WTC11 (cell line): ENCODE results near the gene CERS1. TPM values are rescaled to one million over a fixed set of nuclear protein-coding genes. Genes with fewer than 3 reads are reported as not detected.

Experiments
- ATAC-seq: fragments of 200-7000 bp; cut with Tn5 transposase; 2 replicates; pipeline ENCODE4 v1.10.0; 2021; ENCODE audit warnings: mild to moderate bottlenecking, moderate library complexity
- CTCF ChIA-PET: fragments of 300-600 bp; sonication (Branson Sonifier 250); formaldehyde crosslinking; loops from one replicate; lab custom pipeline; 2021; ENCODE audit warnings: antibody characterized with exemption; lab: Charles Lee
- POLR2A ChIA-PET: fragments of 350-600 bp; sonication (Branson Sonifier 250); formaldehyde crosslinking; loops from one replicate; lab custom pipeline; 2021; ENCODE audit warnings: antibody characterized with exemption; lab: Charles Lee
- DNase-seq: peaks from one replicate; pipeline ENCODE4 v3.0.0; 2021; ENCODE audit warnings: low spot score
- H3K27ac Mint-ChIP-seq: 2 replicates; pipeline ENCODE4 v1.8.0; 2021; ENCODE audit warnings: mixed read lengths
- H3K27me3 Mint-ChIP-seq: 2 replicates; pipeline ENCODE4 v1.8.0; 2021; ENCODE audit warnings: low read depth, mild to moderate bottlenecking, moderate library complexity, mixed read lengths
- H3K36me3 Mint-ChIP-seq: 2 replicates; pipeline ENCODE4 v1.8.0; 2021; ENCODE audit warnings: mixed read lengths
- H3K4me1 Mint-ChIP-seq: 2 replicates; pipeline ENCODE4 v1.8.0; 2022; ENCODE audit warnings: mixed read lengths
- H3K4me3 Mint-ChIP-seq: 2 replicates; pipeline ENCODE4 v1.8.0; 2021; ENCODE audit warnings: mild to moderate bottlenecking, moderate library complexity, mixed read lengths
- H3K9me3 Mint-ChIP-seq: 2 replicates; pipeline ENCODE4 v1.8.0; 2021; ENCODE audit warnings: mixed read lengths
- ATF6 ChIP-seq: sonication (generic); formaldehyde crosslinking; IDR thresholded peaks from 2 replicates; pipeline ENCODE4 v1.8.1; 2023; ENCODE audit warnings: mild to moderate bottlenecking, missing genetic modification reagents
- GRHL2 ChIP-seq: fragments of 250-450 bp; sonication (Bioruptor Pico); IDR thresholded peaks from 2 replicates; pipeline ENCODE4 v1.8.0; 2022; ENCODE audit warnings: mild to moderate bottlenecking, moderate library complexity; ENCODE audit not compliant: insufficient replicate concordance, severe bottlenecking
- SP1 ChIP-seq: sonication (generic); formaldehyde crosslinking; conservative IDR thresholded peaks from 2 replicates; pipeline ENCODE4 v1.8.1; 2022; ENCODE audit warnings: missing genetic modification reagents
- TCF7 ChIP-seq: sonication (generic); formaldehyde crosslinking; IDR thresholded peaks from 2 replicates; pipeline ENCODE4 v1.8.0; 2022; ENCODE audit warnings: mild to moderate bottlenecking, low read depth, missing genetic modification reagents, moderate library complexity
- ZNF219 ChIP-seq: sonication (generic); formaldehyde crosslinking; IDR thresholded peaks from 2 replicates; pipeline ENCODE4 v1.8.0; 2023; ENCODE audit warnings: missing genetic modification reagents, mild to moderate bottlenecking, borderline replicate concordance
- ZNF425 ChIP-seq: fragments of 250-450 bp; sonication (Bioruptor Pico); conservative IDR thresholded peaks from 2 replicates; pipeline ENCODE4 v1.9.0; 2021; ENCODE audit warnings: mild to moderate bottlenecking
- total RNA-seq: library from RNA; stranded (reverse); gene quantifications from 3 replicates; pipeline ENCODE4 v1.2.3, GENCODE V29; 2021

Gene CERS1
- total RNA-seq, 1 experiment from 2014 or later: 14.7 TPM

DNA sequence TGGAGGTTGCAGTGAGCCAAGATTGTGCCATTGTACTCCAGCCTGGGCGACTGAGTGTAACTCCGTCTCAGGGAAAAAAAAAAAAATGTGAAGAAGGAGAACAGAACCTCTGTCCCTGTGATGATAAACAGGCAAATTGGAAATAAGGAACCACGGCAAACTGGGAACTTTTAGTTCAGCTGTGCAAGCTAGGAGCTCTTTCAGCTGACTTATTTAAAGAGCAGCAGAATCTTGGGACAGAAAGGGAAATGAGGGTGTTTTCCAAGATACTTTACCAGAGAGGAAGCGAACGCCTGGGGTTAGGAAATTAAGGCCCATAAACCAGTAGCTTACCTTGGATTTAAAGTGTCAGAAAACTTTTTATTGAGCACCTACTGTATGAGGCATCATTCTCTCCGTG is 67.2 kb downstream of the CERS1 start:
- no peak for DNase-seq
- Mint-ChIP-seq H3K27ac (no peak overlapping the region), H3K27me3 (peaks cover 53% of the 10 kb centered on the region), H3K4me3 (no peak overlapping the region), H3K4me1 (peaks cover 9% of the 10 kb centered on the region), H3K36me3 (no peaks in the 10 kb centered on the region; the same call in 1 of the 2 replicates), H3K9me3 (peaks cover 13% of the 10 kb centered on the region)
- ChIA-PET POLR2A (no interaction called here), CTCF (interaction anchor here (0.9 kb wide), 1 partner anchor 57 kb away, joined by 3 read pairs; no protein-coding TSS in a partner anchor)
- ATAC-seq: no peak
- TF ChIP-seq SP1 (CRISPR knock-in tag) (no peak), GRHL2 (CRISPR knock-in tag) (no peak), ZNF219 (CRISPR knock-in tag) (no peak), ATF6 (CRISPR knock-in tag) (no peak), ZNF425 (CRISPR knock-in tag) (no peak), TCF7 (CRISPR knock-in tag) (no peak)

Other genes with a start within 250 kb of the CERS1 start
- 12.3 to 17.0 TPM (median 16.3 TPM) in 3 replicates for gene CRTC1, start 212.5 kb downstream of the CERS1 start, total RNA-seq
- 0.13 to 0.18 TPM (median 0.16 TPM) in 3 replicates for gene COMP, start 104.9 kb downstream of the CERS1 start, total RNA-seq
- 77.3 to 82.5 TPM (median 81.9 TPM) in 3 replicates for gene UPF1, start 64.2 kb downstream of the CERS1 start, total RNA-seq
- 224 to 240 TPM (median 228 TPM) in 3 replicates for gene COPE, start 23.2 kb upstream of the CERS1 start, total RNA-seq
- 30.1 to 47.9 TPM (median 36.4 TPM) in 3 replicates for gene DDX49, start 23.6 kb upstream of the CERS1 start, total RNA-seq
- 28.2 to 32.4 TPM (median 32.2 TPM) in 3 replicates for gene HOMER3, start 45.1 kb upstream of the CERS1 start, total RNA-seq
- 156 to 160 TPM (median 156 TPM) in 3 replicates for gene SUGP2, start 137.4 kb upstream of the CERS1 start, total RNA-seq
- 47.9 to 58.8 TPM (median 49.9 TPM) in 3 replicates for gene ARMC6, start 137.4 kb upstream of the CERS1 start, total RNA-seq
- 8.1 to 9.2 TPM (median 8.7 TPM) in 3 replicates for gene SLC25A42, start 167.8 kb upstream of the CERS1 start, total RNA-seq
- gene TMEM161A, start 242.3 kb upstream of the CERS1 start, total RNA-seq: 46.0 to 53.4 TPM (median 51.8 TPM) in 3 replicates